Stomach (tissue), 4 donors: ENCODE results near the gene WDR19.

ENCODE experiments used
- POLR2AphosphoS5 ChIP-seq, 3 donors: sonication (generic); formaldehyde crosslinking; IDR thresholded peaks; one replicate each; pipeline ENCODE4 v1.6.1; 2016; ENCODE audit warnings: antibody characterized with exemption in 3 of 3
- TF ChIP-seq, protein P1 (sequence below), 7 experiments: fragments of 450-650 bp in 4 of 7; fragments of 200-600 bp in 3 of 7; sonication (generic) in 3 of 7; IDR thresholded peaks; one replicate each; pipeline ENCODE4 v1.5.1; 2016 to 2019; ENCODE audit warnings: antibody characterized with exemption in 7 of 7, control low read depth in 2 of 7, mild to moderate bottlenecking in 1 of 7

DNA sequence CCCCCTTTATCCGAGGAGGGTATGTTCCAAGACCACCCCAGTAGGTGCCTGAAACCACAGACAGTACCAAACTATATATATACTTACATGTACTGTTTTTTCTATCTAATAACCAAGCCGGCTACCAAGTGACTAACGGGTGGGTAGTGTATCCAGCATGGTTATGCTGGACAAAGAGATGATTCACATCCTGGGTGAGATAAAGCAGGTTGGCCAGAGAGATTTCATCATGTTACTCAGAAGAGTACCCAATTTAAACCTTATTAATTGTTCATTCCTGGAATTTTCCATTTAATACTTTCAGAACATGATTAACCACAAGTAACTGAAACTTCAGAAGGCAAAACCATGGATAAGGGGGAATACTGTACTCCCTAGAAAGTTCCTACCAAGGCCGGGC lies 137.3 kb downstream of the WDR19 start:
- TF ChIP-seq, protein P1, sequence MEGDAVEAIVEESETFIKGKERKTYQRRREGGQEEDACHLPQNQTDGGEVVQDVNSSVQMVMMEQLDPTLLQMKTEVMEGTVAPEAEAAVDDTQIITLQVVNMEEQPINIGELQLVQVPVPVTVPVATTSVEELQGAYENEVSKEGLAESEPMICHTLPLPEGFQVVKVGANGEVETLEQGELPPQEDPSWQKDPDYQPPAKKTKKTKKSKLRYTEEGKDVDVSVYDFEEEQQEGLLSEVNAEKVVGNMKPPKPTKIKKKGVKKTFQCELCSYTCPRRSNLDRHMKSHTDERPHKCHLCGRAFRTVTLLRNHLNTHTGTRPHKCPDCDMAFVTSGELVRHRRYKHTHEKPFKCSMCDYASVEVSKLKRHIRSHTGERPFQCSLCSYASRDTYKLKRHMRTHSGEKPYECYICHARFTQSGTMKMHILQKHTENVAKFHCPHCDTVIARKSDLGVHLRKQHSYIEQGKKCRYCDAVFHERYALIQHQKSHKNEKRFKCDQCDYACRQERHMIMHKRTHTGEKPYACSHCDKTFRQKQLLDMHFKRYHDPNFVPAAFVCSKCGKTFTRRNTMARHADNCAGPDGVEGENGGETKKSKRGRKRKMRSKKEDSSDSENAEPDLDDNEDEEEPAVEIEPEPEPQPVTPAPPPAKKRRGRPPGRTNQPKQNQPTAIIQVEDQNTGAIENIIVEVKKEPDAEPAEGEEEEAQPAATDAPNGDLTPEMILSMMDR (IDR thresholded peaks at IDR 0.05) = no peak
- TF ChIP-seq POLR2AphosphoS5 (IDR thresholded peaks at IDR 0.05) = no peak
